A549 (cell line): ENCODE data around the gene DDX25. TPM values are rescaled to one million over a fixed set of nuclear protein-coding genes. Genes with fewer than 3 reads are reported as not detected.

Experiments
- ATAC-seq, 2 experiments: fragments of 200-7000 bp in 1 of 2; fragments of >200 bp in 1 of 2; cut with Nextera tagmentation in 1 of 2; cut with Tn5 transposase in 1 of 2; 3 replicates each; pipeline versions ENCODE4 v1.8.0 to v1.9.1; 2018 to 2020; ENCODE audit warnings: mild to moderate bottlenecking in 1 of 2, moderate library complexity in 1 of 2
- CTCF ChIA-PET: fragments of 300-600 bp; sonication (Branson Sonifier 250); formaldehyde crosslinking; extraction: SDS; loops from one replicate; lab custom pipeline; 2021; ENCODE audit warnings: antibody characterized with exemption, inconsistent platforms; lab: Yijun Ruan, JAX
- POLR2A ChIA-PET: fragments of 350-600 bp; formaldehyde crosslinking; extraction: SDS; loops from one replicate; lab custom pipeline; 2021; ENCODE audit warnings: antibody characterized with exemption, inconsistent platforms; lab: Yijun Ruan, JAX
- DNase-seq, 2 experiments: peaks; one replicate each; pipeline versions ENCODE4 v3.0.0 to v3.0.0-alpha.2; 2011 to 2016; ENCODE audit warnings: low read depth in 1 of 2, low spot score in 1 of 2
- FAIRE-seq: peaks from 2 replicates; lab custom pipeline; 2011; peaks lifted over from hg19 to GRCh38; lab: Jason Lieb, UNC
- H3K27ac ChIP-seq, 2 experiments: fragments of >200 bp; sonication (Bioruptor Twin); formaldehyde crosslinking; 3 replicates each; pipeline ENCODE4 v1.5.1; 2016 to 2017
- H3K4me1 ChIP-seq: fragments of >200 bp; sonication (Bioruptor Twin); formaldehyde crosslinking; 3 replicates; pipeline ENCODE4 v1.6.1; 2016
- H3K4me2 ChIP-seq: fragments of >200 bp; sonication (Bioruptor Twin); formaldehyde crosslinking; 3 replicates; pipeline ENCODE4 v1.6.1; 2016
- H3K4me3 ChIP-seq: fragments of >200 bp; sonication (Bioruptor Twin); formaldehyde crosslinking; 3 replicates; pipeline ENCODE4 v1.5.1; 2016
- H3K9me3 ChIP-seq: fragments of >200 bp; sonication (Bioruptor Twin); formaldehyde crosslinking; 3 replicates; pipeline ENCODE4 v1.6.1; 2016
- ATOH8 ChIP-seq: fragments of 250-450 bp; sonication (Bioruptor Pico); IDR thresholded peaks from 2 replicates; pipeline ENCODE4 v1.5.0; 2020; ENCODE audit warnings: low read depth, mild to moderate bottlenecking, moderate library complexity
- BHLHE40 ChIP-seq: IDR thresholded peaks from 2 replicates; pipeline ENCODE4 v1.6.1; 2012; ENCODE audit warnings: low read depth, low read length, inconsistent platforms
- CBX2 ChIP-seq: fragments of 200-600 bp; sonication (generic); IDR thresholded peaks from 2 replicates; pipeline ENCODE4 v1.6.1; 2016; ENCODE audit warnings: low read depth, mild to moderate bottlenecking, borderline replicate concordance
- CBX8 ChIP-seq: fragments of 200-600 bp; sonication (generic); IDR thresholded peaks from 2 replicates; pipeline ENCODE4 v1.6.1; 2016
- CEBPB ChIP-seq, 2 experiments: fragments of >200 bp in 1 of 2; sonication (Bioruptor Twin) in 1 of 2; formaldehyde crosslinking in 1 of 2; IDR thresholded peaks; 2 replicates each; pipeline ENCODE4 v1.6.1; 2012 to 2016
- CHD4 ChIP-seq: fragments of 200-600 bp; sonication (generic); IDR thresholded peaks from 2 replicates; pipeline ENCODE4 v1.6.1; 2016; ENCODE audit warnings: antibody characterized with exemption, mild to moderate bottlenecking, borderline replicate concordance
- CTCF ChIP-seq: fragments of >200 bp; sonication (Bioruptor Twin); formaldehyde crosslinking; IDR thresholded peaks from 3 replicates; pipeline ENCODE4 v1.5.1; 2016
- E2F6 ChIP-seq: IDR thresholded peaks from 2 replicates; pipeline ENCODE4 v1.6.1; 2012; ENCODE audit warnings: low read depth, borderline replicate concordance
- EP300 ChIP-seq, 2 experiments: fragments of >200 bp; sonication (Bioruptor Twin); formaldehyde crosslinking; IDR thresholded peaks; 2 replicates in 1 of 2; 3 replicates in 1 of 2; pipeline ENCODE4 v1.6.1; 2016 to 2017
- FOSL2 ChIP-seq, 2 experiments: fragments of 450-650 bp in 1 of 2; fragments of >200 bp in 1 of 2; sonication (Bioruptor Twin) in 1 of 2; formaldehyde crosslinking; IDR thresholded peaks; 2 replicates each; pipeline versions ENCODE4 v1.5.0 to v1.6.1; 2016 to 2020; ENCODE audit warnings: mild to moderate bottlenecking in 1 of 2, moderate library complexity in 1 of 2
- FOXS1 ChIP-seq: fragments of 250-450 bp; sonication (Bioruptor Pico); IDR thresholded peaks from 2 replicates; pipeline ENCODE4 v1.5.0; 2020; ENCODE audit warnings: mild to moderate bottlenecking, moderate library complexity
- HEYL ChIP-seq: fragments of 250-450 bp; sonication (Bioruptor Pico); IDR thresholded peaks from 2 replicates; pipeline ENCODE4 v1.8.0; 2021; ENCODE audit warnings: mild to moderate bottlenecking, moderate library complexity
- HOXA7 ChIP-seq: fragments of 250-450 bp; sonication (Bioruptor Pico); IDR thresholded peaks from 2 replicates; pipeline ENCODE4 v1.5.0; 2020; ENCODE audit warnings: mild to moderate bottlenecking, moderate library complexity
- HOXB5 ChIP-seq: fragments of 250-450 bp; sonication (Bioruptor Pico); IDR thresholded peaks from 2 replicates; pipeline ENCODE4 v1.5.0; 2020; ENCODE audit warnings: mild to moderate bottlenecking, moderate library complexity
- JUN ChIP-seq, 2 experiments: fragments of >200 bp; sonication (Bioruptor Twin); formaldehyde crosslinking; IDR thresholded peaks; 2 replicates in 1 of 2; 3 replicates in 1 of 2; pipeline ENCODE4 v1.6.1; 2016 to 2017
- KDM1A ChIP-seq: fragments of 200-600 bp; sonication (generic); IDR thresholded peaks from 2 replicates; pipeline ENCODE4 v1.6.1; 2016; ENCODE audit warnings: low read depth, mild to moderate bottlenecking
- KDM5A ChIP-seq: fragments of 200-600 bp; sonication (generic); IDR thresholded peaks from 2 replicates; pipeline ENCODE4 v1.6.1; 2016; ENCODE audit warnings: antibody characterized with exemption, mild to moderate bottlenecking
- MAZ ChIP-seq: fragments of 150-350 bp; IDR thresholded peaks from 2 replicates; pipeline ENCODE4 v1.6.1; 2014; ENCODE audit warnings: antibody characterized with exemption, low read depth, low read length, borderline replicate concordance
- NR3C1 ChIP-seq: fragments of >200 bp; sonication (Bioruptor Twin); formaldehyde crosslinking; IDR thresholded peaks from 3 replicates; pipeline ENCODE4 v1.6.1; 2017
- PHF8 ChIP-seq: fragments of 200-600 bp; sonication (generic); IDR thresholded peaks from 2 replicates; pipeline ENCODE4 v1.6.1; 2016; ENCODE audit warnings: low read depth, mild to moderate bottlenecking, antibody characterized with exemption, moderate library complexity, borderline replicate concordance
- RARB ChIP-seq: fragments of 250-450 bp; sonication (Bioruptor Pico); IDR thresholded peaks from 2 replicates; pipeline ENCODE4 v1.8.0; 2021; ENCODE audit warnings: mild to moderate bottlenecking, moderate library complexity
- ZC3H11A ChIP-seq: fragments of 450-650 bp; IDR thresholded peaks from 2 replicates; pipeline ENCODE4 v1.6.1; 2014; ENCODE audit warnings: antibody characterized with exemption, mild to moderate bottlenecking
- ZFP36 ChIP-seq: fragments of 450-650 bp; IDR thresholded peaks from 2 replicates; pipeline ENCODE4 v1.6.1; 2014; ENCODE audit warnings: borderline replicate concordance; ENCODE audit not compliant: partially characterized antibody
- ZSCAN20 ChIP-seq: fragments of 250-450 bp; sonication (Bioruptor Pico); IDR thresholded peaks from 2 replicates; pipeline ENCODE4 v1.8.0; 2022; ENCODE audit warnings: mild to moderate bottlenecking, moderate library complexity
- WGBS: methylation state at CpG from one replicate; pipeline ENCODE4 v1.1.6; 2017; ENCODE audit errors: missing lambda C conversion rate; 5-methylcytosine and 5-hydroxymethylcytosine counted together
- polyA plus RNA-seq, 4 experiments: library from polyadenylated mRNA; depleted of rRNA in 3 of 4; stranded (reverse); fragments of >200 nt; fragmentation: RNase III in 1 of 4; extraction: RNeasy Plus Mini Kit Qiagen cat#74134 plus additional on column Dnase treatment in 1 of 4; gene quantifications; 2 replicates in 3 of 4; 3 replicates in 1 of 4; pipeline ENCODE4 v1.2.3, GENCODE V29; 2011 to 2017
- TF ChIP-seq, protein P1 (sequence below): fragments of 250-450 bp; sonication (Bioruptor Pico); IDR thresholded peaks from 2 replicates; pipeline ENCODE4 v1.5.0; 2021; ENCODE audit warnings: mild to moderate bottlenecking, moderate library complexity, borderline replicate concordance
- TF ChIP-seq, protein P2 (sequence below): fragments of 450-650 bp; IDR thresholded peaks from 2 replicates; pipeline ENCODE4 v1.6.1; 2014; ENCODE audit warnings: antibody characterized with exemption
- TF ChIP-seq, protein P3 (sequence below): fragments of >200 bp; sonication (Bioruptor Twin); formaldehyde crosslinking; IDR thresholded peaks from 3 replicates; pipeline ENCODE4 v1.6.1; 2016

The DDX25 gene
- polyA plus RNA-seq, 2 of the 4 experiments (the other 2 are of a cell fraction) = 0.01 TPM; not detected in 1

- Histone ChIP-seq H3K9me3 (no peaks in the 10 kb centered on the region), H3K4me1 (no peaks in the 10 kb centered on the region), H3K4me3 (no peak overlapping the region), H3K27ac (no peak overlapping the region), H3K4me2 (no peak overlapping the region)
- 75% methylated on average over 12 of the region's 13 CpGs for WGBS
- ATAC-seq (no peak), DNase-seq (no peak), FAIRE-seq (no peak)
- ChIA-PET CTCF (interaction anchor here (0.6 to 6.7 kb wide), 4 partner anchors 20 to 249 kb away, joined by 3 to 38 read pairs (median 15); partner anchors contain the start of gene CDON), POLR2A (no interaction called here)
- TF ChIP-seq PHF8 (no peak), HEYL (no peak), FOXS1 (no peak), KDM5A (no peak), ZC3H11A (no peak), ATOH8 (no peak), NR3C1 (no peak), CBX2 (no peak), ZSCAN20 (no peak), CTCF (no peak), FOSL2 (IDR thresholded peaks at IDR 0.05) (no peak), FOSL2 (CRISPR knock-in tag; IDR thresholded peaks at IDR 0.05) (no peak), HOXB5 (CRISPR knock-in tag) (no peak), CEBPB (IDR thresholded peaks at IDR 0.05) (no peak), EP300 (IDR thresholded peaks at IDR 0.05) (no peak), CBX8 (no peak), ZFP36 (no peak), KDM1A (no peak), BHLHE40 (no peak)
- TF ChIP-seq, protein P1, sequence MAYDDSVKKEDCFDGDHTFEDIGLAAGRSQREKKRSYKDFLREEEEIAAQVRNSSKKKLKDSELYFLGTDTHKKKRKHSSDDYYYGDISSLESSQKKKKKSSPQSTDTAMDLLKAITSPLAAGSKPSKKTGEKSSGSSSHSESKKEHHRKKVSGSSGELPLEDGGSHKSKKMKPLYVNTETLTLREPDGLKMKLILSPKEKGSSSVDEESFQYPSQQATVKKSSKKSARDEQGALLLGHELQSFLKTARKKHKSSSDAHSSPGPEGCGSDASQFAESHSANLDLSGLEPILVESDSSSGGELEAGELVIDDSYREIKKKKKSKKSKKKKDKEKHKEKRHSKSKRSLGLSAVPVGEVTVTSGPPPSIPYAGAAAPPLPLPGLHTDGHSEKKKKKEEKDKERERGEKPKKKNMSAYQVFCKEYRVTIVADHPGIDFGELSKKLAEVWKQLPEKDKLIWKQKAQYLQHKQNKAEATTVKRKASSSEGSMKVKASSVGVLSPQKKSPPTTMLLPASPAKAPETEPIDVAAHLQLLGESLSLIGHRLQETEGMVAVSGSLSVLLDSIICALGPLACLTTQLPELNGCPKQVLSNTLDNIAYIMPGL (CRISPR knock-in tag) = no peak
- TF ChIP-seq, protein P2, sequence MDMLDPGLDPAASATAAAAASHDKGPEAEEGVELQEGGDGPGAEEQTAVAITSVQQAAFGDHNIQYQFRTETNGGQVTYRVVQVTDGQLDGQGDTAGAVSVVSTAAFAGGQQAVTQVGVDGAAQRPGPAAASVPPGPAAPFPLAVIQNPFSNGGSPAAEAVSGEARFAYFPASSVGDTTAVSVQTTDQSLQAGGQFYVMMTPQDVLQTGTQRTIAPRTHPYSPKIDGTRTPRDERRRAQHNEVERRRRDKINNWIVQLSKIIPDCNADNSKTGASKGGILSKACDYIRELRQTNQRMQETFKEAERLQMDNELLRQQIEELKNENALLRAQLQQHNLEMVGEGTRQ = no peak
Observed at GRCh38 chr11:125944350-125945010, 40.2 kb downstream of the DDX25 start.

DNA sequence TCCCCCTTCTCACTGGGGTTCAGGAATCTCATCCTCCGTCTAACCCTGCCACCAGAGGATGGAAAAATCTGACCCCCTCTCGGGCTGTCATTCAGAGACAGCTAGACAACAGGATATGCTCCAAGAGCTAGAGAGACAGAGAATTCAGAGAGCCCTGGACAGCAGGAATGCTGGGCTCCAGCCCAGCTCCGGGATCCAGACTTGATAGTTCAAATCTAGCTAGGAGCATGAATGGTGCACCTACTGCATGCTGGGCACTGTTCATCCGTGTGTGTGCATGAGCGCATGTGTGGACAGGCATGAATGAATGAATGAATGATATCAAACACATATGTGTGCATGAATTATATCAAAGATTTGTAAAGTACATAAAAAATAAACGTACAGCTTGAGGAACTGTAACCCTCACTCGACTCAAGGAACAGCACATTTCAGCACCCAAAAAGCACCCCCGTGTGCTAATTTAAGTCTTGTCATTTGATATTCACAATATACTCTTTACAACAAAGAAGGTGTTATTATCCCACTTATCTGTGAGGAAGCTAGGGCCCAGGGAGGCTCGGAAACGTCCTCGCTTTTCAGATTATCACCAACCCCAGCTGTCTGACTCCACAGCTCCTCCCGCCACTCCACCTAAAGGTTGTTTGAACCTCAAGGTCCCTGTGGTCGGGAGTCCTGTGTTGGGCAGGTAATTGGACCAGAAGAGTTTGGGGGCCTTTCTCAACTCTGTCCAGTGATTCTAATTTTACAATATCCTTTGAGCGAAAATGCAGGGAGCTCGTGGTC is 40.9 kb downstream of the DDX25 start:
- ChIA-PET CTCF (interaction anchor here (0.6 to 4.4 kb wide), 2 partner anchors 116 to 229 kb away, joined by 3 to 26 read pairs; partner anchors contain the start of gene CDON), POLR2A (no interaction called here)
- Histone ChIP-seq H3K4me3 (no peak overlapping the region), H3K27ac (no peak overlapping the region), H3K9me3 (no peaks in the 10 kb centered on the region), H3K4me1 (no peaks in the 10 kb centered on the region), H3K4me2 (no peak overlapping the region)
- DNase-seq = no peak
- 76% methylated on average over 15 of the region's 15 CpGs for WGBS
- ATAC-seq = no peak
- no peak for TF ChIP-seq CHD4
- no peak for TF ChIP-seq FOSL2 (IDR thresholded peaks at IDR 0.05)
- no peak for TF ChIP-seq FOSL2 (CRISPR knock-in tag; IDR thresholded peaks at IDR 0.05)
- TF ChIP-seq PHF8 = no peak
- TF ChIP-seq HOXB5 (CRISPR knock-in tag) = no peak
- TF ChIP-seq HOXA7 (CRISPR knock-in tag) = no peak
- no peak for TF ChIP-seq JUN (IDR thresholded peaks at IDR 0.05)
- no peak for TF ChIP-seq BHLHE40
- TF ChIP-seq RARB = no peak
- TF ChIP-seq ZFP36 = no peak
- TF ChIP-seq MAZ = no peak
- TF ChIP-seq E2F6 = no peak
- TF ChIP-seq, protein P2 = no peak
- TF ChIP-seq, protein P3, sequence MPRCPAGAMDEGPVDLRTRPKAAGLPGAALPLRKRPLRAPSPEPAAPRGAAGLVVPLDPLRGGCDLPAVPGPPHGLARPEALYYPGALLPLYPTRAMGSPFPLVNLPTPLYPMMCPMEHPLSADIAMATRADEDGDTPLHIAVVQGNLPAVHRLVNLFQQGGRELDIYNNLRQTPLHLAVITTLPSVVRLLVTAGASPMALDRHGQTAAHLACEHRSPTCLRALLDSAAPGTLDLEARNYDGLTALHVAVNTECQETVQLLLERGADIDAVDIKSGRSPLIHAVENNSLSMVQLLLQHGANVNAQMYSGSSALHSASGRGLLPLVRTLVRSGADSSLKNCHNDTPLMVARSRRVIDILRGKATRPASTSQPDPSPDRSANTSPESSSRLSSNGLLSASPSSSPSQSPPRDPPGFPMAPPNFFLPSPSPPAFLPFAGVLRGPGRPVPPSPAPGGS = no peak
- no peak for FAIRE-seq
